HG02610 (cell line): ENCODE data around the gene C2orf66.

Source experiments
- ATAC-seq: cut with Tn5 transposase; IDR thresholded peaks from one replicate; pipeline ENCODE4 v1.9.1; 2021; ENCODE audit warnings: mild to moderate bottlenecking, moderate library complexity; ENCODE audit not compliant: unreplicated experiment

C2orf66 gene

GRCh38 chr2:196767101-196767500 is 42.1 kb downstream of the C2orf66 start:
- ATAC-seq = no peak

- ATAC-seq = no peak
Measured at GRCh38 chr2:196759378-196759706, 49.8 kb downstream of the C2orf66 start.

GRCh38 chr2:196758474-196759377 is 50.4 kb downstream of the C2orf66 start:
- no peak for ATAC-seq
